HG03280 (cell line): ENCODE data around the gene TBC1D22A.

Experiments used
- ATAC-seq: cut with Tn5 transposase; IDR thresholded peaks from one replicate; pipeline ENCODE4 v1.9.1; 2021; ENCODE audit warnings: mild to moderate bottlenecking, moderate library complexity; ENCODE audit not compliant: unreplicated experiment

Gene TBC1D22A

GRCh38 chr22:46736705-46737104 lies 25.7 kb upstream of the TBC1D22A start:
- no peak for ATAC-seq

GRCh38 chr22:46737105-46737975 lies 25.1 kb upstream of the TBC1D22A start:
- ATAC-seq = peak; percentile 31

DNA sequence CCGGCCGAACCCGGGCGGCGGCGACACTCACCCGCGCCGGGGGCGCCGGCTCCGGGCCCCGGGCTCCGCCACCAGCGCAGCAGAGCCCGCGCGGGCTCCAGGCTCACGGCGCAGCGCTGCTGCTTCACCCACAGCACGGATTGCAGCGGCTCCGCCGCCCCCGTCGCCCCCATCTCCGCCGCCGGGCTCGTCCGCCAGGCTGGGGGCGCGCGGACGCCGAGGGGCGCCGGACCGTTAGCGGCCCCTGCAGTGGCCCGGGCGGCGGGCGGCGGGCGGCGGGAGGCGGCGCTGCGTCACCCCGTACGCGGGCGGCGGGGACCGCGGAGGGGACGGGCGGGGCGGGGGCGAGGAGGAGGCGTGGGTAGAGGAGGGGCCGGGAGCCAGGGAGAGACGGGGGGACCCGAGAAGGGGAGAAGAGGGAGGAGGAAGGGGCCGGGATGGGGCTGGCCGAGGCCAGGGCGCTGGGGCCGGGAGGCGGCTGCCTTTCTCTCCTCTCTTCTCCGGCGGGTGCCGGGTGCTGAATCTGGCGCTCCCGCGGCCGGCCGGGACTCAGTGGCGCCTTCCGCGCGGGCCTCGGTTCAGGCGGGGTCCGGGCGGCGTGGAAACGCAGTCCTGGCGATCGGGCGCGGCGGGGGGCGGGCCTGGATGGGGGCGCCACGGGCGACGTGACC lies 24.3 kb upstream of the TBC1D22A start, which contains the start of gene CERK:
Gene CERK, minus strand, starts transcription at position 277 of the 671 bp plus-strand sequence. Its CDS starts 104 bp downstream, at position 173.
- peak; percentile 43 for ATAC-seq

- ATAC-seq = no peak
Observed at GRCh38 chr22:46738647-46739093, 23.8 kb upstream of the TBC1D22A start.

DNA sequence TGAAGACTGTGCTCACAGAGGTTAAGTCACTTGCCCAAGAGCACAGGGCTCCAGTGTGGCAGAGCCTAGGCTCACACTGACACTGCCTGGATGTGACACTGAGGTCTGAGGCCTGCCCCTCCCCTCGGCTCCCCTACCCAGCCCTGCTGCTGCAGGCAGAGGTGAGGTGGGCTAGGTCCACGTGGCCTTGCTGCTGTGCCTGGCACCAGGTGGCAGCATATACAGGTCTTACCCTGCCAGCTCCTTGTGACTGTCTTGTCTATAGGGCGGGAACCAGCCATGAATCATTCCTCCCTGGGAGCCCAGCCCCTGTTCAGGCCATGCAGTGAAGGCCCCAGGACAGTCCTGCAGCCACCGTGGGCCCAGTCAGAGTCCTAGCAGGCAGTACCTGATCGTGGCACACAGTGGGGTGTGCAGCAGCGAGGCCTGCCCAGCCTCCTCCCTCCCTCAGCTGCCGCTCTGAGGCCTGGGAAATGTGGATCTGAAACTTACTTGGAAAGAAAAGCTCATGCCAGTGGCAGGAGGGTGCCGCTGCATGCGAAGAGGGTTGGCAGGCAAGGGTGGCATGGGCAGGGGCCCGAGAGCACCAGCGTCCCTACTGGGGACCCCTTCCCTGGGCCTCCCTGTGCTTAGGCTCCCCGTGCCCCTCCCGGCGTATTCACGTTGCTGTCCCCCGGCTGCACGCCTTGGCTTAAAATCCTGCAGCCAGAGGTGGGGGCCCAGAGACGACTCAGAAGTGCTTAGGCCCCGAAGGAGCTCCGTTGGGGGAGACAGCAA lies 23.2 kb upstream of the TBC1D22A start:
- ATAC-seq = no peak

GRCh38 chr22:46740910-46741780 lies 21.3 kb upstream of the TBC1D22A start:
- no peak for ATAC-seq

DNA sequence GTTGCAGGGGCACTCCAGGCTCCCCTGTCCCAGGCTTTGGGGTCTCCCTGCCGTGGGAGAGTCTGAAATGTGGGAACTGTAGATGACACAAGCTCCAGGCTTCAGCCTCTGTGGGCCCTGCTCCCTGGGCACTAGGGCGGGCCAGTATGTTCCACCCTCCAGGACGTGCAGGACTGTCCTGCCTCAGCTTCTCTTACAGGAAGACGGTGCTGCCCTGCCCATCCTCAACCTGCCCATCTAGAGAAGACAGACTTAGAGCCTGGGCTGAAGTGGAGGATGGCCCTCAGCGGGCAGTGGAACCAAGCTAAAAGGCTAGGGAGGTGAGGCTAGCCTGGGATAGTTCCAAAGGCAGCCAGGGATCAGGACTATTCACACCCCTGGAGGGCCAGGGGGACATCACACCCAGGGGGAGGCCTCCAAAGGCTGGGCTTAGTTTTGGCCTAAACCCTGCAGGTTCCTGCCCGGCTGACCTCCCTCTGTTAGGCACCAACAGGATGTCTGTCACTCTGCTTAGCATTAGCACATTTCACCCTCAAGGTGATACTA lies 20.4 kb upstream of the TBC1D22A start:
- no peak for ATAC-seq

- ATAC-seq = no peak
Observed at GRCh38 chr22:46742576-46743221, 19.8 kb upstream of the TBC1D22A start.

DNA sequence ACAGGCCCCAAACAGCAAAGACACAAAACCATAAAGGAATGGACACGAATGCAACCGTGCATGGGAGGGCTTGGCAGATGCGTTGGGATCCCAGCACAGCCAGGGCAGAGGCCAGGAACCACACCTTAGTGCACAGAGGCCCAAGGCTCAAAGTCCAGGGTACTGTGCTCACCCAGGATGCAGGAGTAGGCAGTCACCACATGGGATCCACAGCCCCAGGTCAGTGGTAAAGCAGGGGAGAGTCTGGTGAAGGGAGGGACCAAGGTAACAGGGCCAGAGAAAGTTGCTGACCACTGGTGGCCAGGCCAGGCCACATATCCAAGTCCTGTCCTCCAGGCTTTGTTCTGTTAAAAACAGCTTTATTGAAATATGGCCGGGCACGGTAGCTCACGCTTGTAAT lies 17.9 kb upstream of the TBC1D22A start:
- ATAC-seq = no peak

DNA sequence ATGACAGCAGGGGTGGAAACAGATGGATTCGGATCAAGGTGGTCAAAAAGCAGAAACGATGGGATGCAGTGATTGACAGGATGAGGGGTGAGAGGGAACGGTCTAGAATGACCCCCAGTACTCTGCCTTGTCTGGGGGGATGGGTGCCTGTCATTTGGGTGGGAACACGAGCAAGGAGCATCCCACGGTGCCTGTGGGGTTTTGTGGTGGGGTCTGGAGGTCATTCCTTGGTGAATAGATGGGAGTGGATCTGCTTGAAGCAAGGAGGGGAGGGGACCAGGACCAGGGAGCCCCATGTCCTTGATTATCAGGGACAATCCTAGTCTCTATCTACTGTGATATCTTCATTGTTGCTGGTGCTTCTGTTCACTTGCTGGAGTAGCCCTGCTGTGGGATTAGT lies 16.3 kb upstream of the TBC1D22A start:
- ATAC-seq = no peak

- no peak for ATAC-seq
Observed at GRCh38 chr22:46746620-46747019, 15.8 kb upstream of the TBC1D22A start.

- no peak for ATAC-seq
Observed at GRCh38 chr22:46747646-46748045, 14.8 kb upstream of the TBC1D22A start.

- no peak for ATAC-seq
Observed at GRCh38 chr22:46748206-46748907, 14.1 kb upstream of the TBC1D22A start.

DNA sequence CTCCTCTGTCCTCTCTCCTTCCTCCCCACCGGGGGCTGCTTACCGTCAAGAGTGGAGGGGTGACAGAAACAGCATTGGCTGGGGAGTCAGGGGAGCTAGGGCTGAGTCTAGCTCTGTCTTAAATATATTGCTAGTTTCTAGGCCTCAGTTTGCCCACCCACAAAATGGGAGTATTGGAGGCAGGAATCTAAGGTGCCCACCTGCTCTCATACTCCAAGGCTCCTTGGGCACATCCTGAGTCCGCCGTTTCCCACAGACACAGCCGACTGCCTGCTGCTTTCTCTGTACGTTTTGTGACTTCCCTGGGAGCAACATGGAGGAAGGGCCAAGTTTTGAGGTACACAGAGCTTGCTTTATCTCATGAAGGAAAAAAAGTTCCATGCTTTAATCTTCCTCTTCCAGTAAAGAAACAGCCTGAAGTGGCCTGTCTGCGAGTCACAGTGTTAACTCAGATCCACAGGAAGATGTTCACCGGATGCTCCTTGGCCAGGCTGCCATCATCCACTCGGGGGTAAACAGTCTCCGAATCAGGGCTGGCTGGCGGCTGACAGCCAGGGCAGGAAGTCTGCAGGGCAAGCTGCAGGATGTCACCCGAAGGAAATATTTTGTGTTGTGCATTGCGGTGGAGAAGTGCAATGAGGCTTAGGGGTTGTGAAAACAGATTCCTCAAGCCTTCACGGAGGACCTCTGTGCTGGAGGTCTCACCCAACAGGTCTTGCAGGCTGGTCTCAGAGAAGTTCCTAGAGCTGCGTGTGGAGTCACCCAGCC lies 13.4 kb upstream of the TBC1D22A start:
- no peak for ATAC-seq

- ATAC-seq = no peak
Observed at GRCh38 chr22:46749682-46750529, 12.5 kb upstream of the TBC1D22A start.

GRCh38 chr22:46750530-46750800 lies 12.0 kb upstream of the TBC1D22A start:
- ATAC-seq = no peak

GRCh38 chr22:46750863-46751443 lies 11.5 kb upstream of the TBC1D22A start:
- no peak for ATAC-seq
